SK-N-SH (cell line): ENCODE data around the gene AHCY. TPM values are rescaled to one million over a fixed set of nuclear protein-coding genes. Genes with fewer than 3 reads are reported as not detected.

Experiments used
- CTCF ChIA-PET: fragments of 300-600, 350-600 bp; formaldehyde crosslinking; extraction: SDS; loops from one replicate; lab custom pipeline; 2021; lab: Yijun Ruan, JAX
- POLR2A ChIA-PET: fragments of 350-600 bp; sonication (Branson Sonifier 250); formaldehyde crosslinking; extraction: SDS; loops from one replicate; lab custom pipeline; 2020; ENCODE audit warnings: antibody characterized with exemption, inconsistent platforms; lab: Yijun Ruan, JAX
- DNase-seq: peaks from one replicate; pipeline ENCODE4 v3.0.0; 2012
- H2AFZ ChIP-seq: fragments of 200-600 bp; sonication (generic); 2 replicates; pipeline ENCODE4 v1.8.1; 2016; ENCODE audit warnings: antibody characterized with exemption, mild to moderate bottlenecking, low read depth
- H3F3A ChIP-seq: fragments of 200-600 bp; sonication (generic); replicated peaks from 2 replicates; pipeline ENCODE3; 2016; ENCODE audit warnings: antibody characterized with exemption, mild to moderate bottlenecking; ENCODE audit not compliant: insufficient read depth
- H3K27ac ChIP-seq, 2 experiments: fragments of 200-500 bp in 1 of 2; fragments of 200-600 bp in 1 of 2; sonication (Bioruptor generic) in 1 of 2; sonication (generic), shearing (Covaris generic) in 1 of 2; 2 replicates each; pipeline versions ENCODE4 v1.5.1 to v1.6.1; 2014 to 2016; ENCODE audit warnings: low read depth in 2 of 2, inconsistent platforms in 1 of 2, low read length in 1 of 2, mild to moderate bottlenecking in 1 of 2, mixed read lengths in 1 of 2
- H3K27me3 ChIP-seq: fragments of 200-600 bp; sonication (generic), shearing (Covaris generic); 2 replicates; pipeline ENCODE4 v1.6.1; 2016; ENCODE audit warnings: mixed run types; ENCODE audit not compliant: insufficient read depth
- H3K36me3 ChIP-seq, 2 experiments: fragments of 200-500 bp in 1 of 2; fragments of 200-600 bp in 1 of 2; sonication (Bioruptor generic) in 1 of 2; sonication (generic) in 1 of 2; replicated peaks in 1 of 2; 2 replicates each; pipeline versions ENCODE3 to v1.5.1; 2014 to 2016; ENCODE audit warnings: low read length in 1 of 2, mild to moderate bottlenecking in 1 of 2; ENCODE audit not compliant: insufficient read depth in 2 of 2, control insufficient read depth in 1 of 2
- H3K4me1 ChIP-seq, 2 experiments: fragments of 200-500 bp in 1 of 2; fragments of 200-600 bp in 1 of 2; sonication (Bioruptor generic) in 1 of 2; sonication (generic), shearing (Covaris generic) in 1 of 2; 2 replicates each; pipeline versions ENCODE4 v1.5.1 to v1.6.1; 2014 to 2016; ENCODE audit warnings: low read depth in 1 of 2, low read length in 1 of 2, mixed run types in 1 of 2; ENCODE audit not compliant: insufficient read depth in 2 of 2, control insufficient read depth in 1 of 2
- H3K4me2 ChIP-seq: fragments of 200-600 bp; sonication (generic), shearing (Covaris generic); 2 replicates; pipeline ENCODE4 v1.6.1; 2017; ENCODE audit warnings: mixed run types
- H3K4me3 ChIP-seq, 2 experiments: fragments of 200-500 bp in 1 of 2; fragments of 200-600 bp in 1 of 2; sonication (Bioruptor generic) in 1 of 2; sonication (generic), shearing (Covaris generic) in 1 of 2; 2 replicates each; pipeline versions ENCODE4 v1.5.1 to v1.8.1; 2014 to 2016; ENCODE audit warnings: low read depth in 2 of 2, inconsistent platforms in 1 of 2, low read length in 1 of 2, mild to moderate bottlenecking in 1 of 2, mixed read lengths in 1 of 2, moderate library complexity in 1 of 2
- H3K79me2 ChIP-seq: fragments of 200-600 bp; sonication (generic); 2 replicates; pipeline ENCODE4 v1.8.1; 2017; ENCODE audit warnings: mild to moderate bottlenecking; ENCODE audit not compliant: insufficient read depth
- H3K9ac ChIP-seq: fragments of 200-600 bp; sonication (generic); 2 replicates; pipeline ENCODE4 v1.6.1; 2017; ENCODE audit warnings: mixed run types
- H3K9me2 ChIP-seq: fragments of 200-600 bp; sonication (generic); 2 replicates; pipeline ENCODE4 v1.6.1; 2017; ENCODE audit warnings: mixed run types
- H3K9me3 ChIP-seq: fragments of 200-600 bp; sonication (generic); 2 replicates; pipeline ENCODE4 v1.6.1; 2017; ENCODE audit warnings: mixed run types, mild to moderate bottlenecking, moderate library complexity
- H4K20me1 ChIP-seq: fragments of 200-600 bp; sonication (generic); 2 replicates; pipeline ENCODE4 v1.6.1; 2017; ENCODE audit warnings: mild to moderate bottlenecking, mixed run types; ENCODE audit not compliant: insufficient read depth
- CHD2 ChIP-seq: fragments of 150-350 bp; IDR thresholded peaks from 2 replicates; pipeline ENCODE4 v1.6.1; 2018; ENCODE audit warnings: low read length; ENCODE audit not compliant: partially characterized antibody
- FOXJ3 ChIP-seq: sonication (generic); formaldehyde crosslinking; IDR thresholded peaks from 2 replicates; pipeline ENCODE4 v1.5.1; 2020; ENCODE audit warnings: mild to moderate bottlenecking, missing genetic modification reagents
- MEF2A ChIP-seq: IDR thresholded peaks from 2 replicates; pipeline ENCODE4 v1.4.0; 2012; ENCODE audit warnings: low read depth, borderline replicate concordance
- NFIC ChIP-seq: IDR thresholded peaks from 2 replicates; pipeline ENCODE4 v1.4.0; 2012; ENCODE audit warnings: borderline replicate concordance
- RFX5 ChIP-seq: IDR thresholded peaks from 2 replicates; pipeline ENCODE4 v1.6.1; 2012; ENCODE audit warnings: mild to moderate bottlenecking, improper control_type of control experiment, low read length
- SMC3 ChIP-seq: IDR thresholded peaks from 2 replicates; pipeline ENCODE4 v1.6.1; 2012; ENCODE audit warnings: low read depth, low read length, improper control_type of control experiment
- TAF1 ChIP-seq: IDR thresholded peaks from 2 replicates; pipeline ENCODE4 v1.6.1; 2012; ENCODE audit warnings: low read depth, mild to moderate bottlenecking, low read length, moderate library complexity, borderline replicate concordance
- TCF12 ChIP-seq: IDR thresholded peaks from 2 replicates; pipeline ENCODE4 v1.4.0; 2012
- YY1 ChIP-seq: IDR thresholded peaks from 2 replicates; pipeline ENCODE4 v1.4.0; 2012; ENCODE audit warnings: low read depth, mild to moderate bottlenecking
- WGBS: methylation state at CpG from one replicate; pipeline ENCODE4 v1.1.6; 2017; ENCODE audit warnings: low lambda C conversion rate; 5-methylcytosine and 5-hydroxymethylcytosine counted together
- polyA plus RNA-seq, 3 experiments: library from polyadenylated mRNA; depleted of rRNA; stranded (reverse); fragments of >200 nt; gene quantifications; 2 replicates each; pipeline ENCODE4 v1.2.3, GENCODE V29; 2012
- TF ChIP-seq, protein P1 (sequence below): IDR thresholded peaks from 2 replicates; pipeline ENCODE4 v1.4.0; 2012; ENCODE audit warnings: low read depth, borderline replicate concordance
- TF ChIP-seq, protein P2 (sequence below): IDR thresholded peaks from 2 replicates; pipeline ENCODE4 v1.4.0; 2012; ENCODE audit warnings: low read depth

The AHCY gene
- polyA plus RNA-seq, 1 of the 3 experiments (the other 2 are of a cell fraction): 196 TPM

DNA sequence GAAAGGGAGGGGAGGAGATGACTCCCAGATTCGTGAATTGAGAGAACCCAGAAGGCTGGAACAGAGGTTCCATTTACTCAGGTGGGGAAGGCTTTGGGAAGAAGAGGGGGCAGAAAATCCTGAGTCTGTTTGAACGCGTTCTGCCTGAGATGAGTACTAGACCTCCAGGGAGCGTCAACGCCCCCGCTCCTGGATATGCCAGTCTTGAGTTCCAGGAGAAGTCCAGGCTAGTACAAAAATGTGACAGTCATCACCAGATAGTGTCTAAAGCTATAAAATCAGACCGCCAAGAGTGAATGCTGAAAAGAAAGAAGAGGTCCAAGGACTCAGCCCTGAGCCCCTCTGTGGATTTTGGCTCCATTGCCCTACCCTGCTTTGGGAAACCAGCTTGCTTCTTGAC, 8.6 kb downstream of the AHCY start:
- Histone ChIP-seq H3K27ac (no peak overlapping the region), H3K36me3 (peaks cover 12 to 54% of the 10 kb centered on the region in 2 experiments), H3K9me3 (no peaks in the 10 kb centered on the region), H3F3A (no peaks in the 10 kb centered on the region), H3K27me3 (no peaks in the 10 kb centered on the region), H3K79me2 (peaks cover 35% of the 10 kb centered on the region), H3K9me2 (no peaks in the 10 kb centered on the region), H4K20me1 (0 out of 2 replicates have a peak, but pooled peaks cover 12% of the 10 kb centered on the region), H2AFZ (no peak overlapping the region), H3K4me1 (no peaks in the 10 kb centered on the region; a peak in 1 of 4 replicates), H3K4me2 (no peak overlapping the region), H3K9ac (no peak overlapping the region), H3K4me3 (no peak overlapping the region)
- CTCF ChIA-PET: interaction anchor here (0.8 to 2.6 kb wide), 2 partner anchors 18 to 104 kb away, joined by 3 to 12 read pairs; no protein-coding TSS in a partner anchor
- WGBS: 99% methylated on average over 4 of the region's 7 CpGs
- DNase-seq: no peak
- TF ChIP-seq FOXJ3 (CRISPR knock-in tag) (no peak), YY1 (no peak), TAF1 (no peak)
- TF ChIP-seq, protein P1, sequence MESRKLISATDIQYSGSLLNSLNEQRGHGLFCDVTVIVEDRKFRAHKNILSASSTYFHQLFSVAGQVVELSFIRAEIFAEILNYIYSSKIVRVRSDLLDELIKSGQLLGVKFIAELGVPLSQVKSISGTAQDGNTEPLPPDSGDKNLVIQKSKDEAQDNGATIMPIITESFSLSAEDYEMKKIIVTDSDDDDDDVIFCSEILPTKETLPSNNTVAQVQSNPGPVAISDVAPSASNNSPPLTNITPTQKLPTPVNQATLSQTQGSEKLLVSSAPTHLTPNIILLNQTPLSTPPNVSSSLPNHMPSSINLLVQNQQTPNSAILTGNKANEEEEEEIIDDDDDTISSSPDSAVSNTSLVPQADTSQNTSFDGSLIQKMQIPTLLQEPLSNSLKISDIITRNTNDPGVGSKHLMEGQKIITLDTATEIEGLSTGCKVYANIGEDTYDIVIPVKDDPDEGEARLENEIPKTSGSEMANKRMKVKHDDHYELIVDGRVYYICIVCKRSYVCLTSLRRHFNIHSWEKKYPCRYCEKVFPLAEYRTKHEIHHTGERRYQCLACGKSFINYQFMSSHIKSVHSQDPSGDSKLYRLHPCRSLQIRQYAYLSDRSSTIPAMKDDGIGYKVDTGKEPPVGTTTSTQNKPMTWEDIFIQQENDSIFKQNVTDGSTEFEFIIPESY: no peak
- POLR2A ChIA-PET: no interaction called here

DNA sequence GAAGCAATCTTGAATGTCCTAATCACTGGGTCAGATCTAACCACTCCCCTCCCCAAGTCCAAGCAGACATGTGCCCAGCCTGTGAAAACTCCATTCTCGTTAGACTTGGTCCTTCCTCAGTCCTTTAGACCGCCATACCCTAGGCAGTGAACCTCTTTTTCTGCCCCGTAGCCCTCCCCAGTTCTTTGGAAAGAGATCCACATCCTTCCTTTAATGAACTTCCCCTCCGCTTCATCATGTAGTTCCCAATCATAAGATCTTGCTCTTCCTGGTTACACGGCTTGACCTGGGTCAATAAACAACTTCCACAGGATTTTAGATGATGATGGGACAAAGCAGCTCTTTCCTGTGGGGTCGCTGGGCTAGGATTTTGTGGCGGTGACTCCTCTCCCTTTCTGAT, 9.6 kb downstream of the AHCY start:
- peaks cover 12 to 55% of the 10 kb centered on the region in 2 experiments for H3K36me3 ChIP-seq
- TF ChIP-seq RFX5 (no peak), CHD2 (no peak), TCF12 (no peak), SMC3 (no peak), NFIC (no peak), MEF2A (no peak)
- TF ChIP-seq, protein P2, sequence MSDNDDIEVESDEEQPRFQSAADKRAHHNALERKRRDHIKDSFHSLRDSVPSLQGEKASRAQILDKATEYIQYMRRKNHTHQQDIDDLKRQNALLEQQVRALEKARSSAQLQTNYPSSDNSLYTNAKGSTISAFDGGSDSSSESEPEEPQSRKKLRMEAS: no peak
- no peaks in the 10 kb centered on the region for H3K9me3 ChIP-seq
- ChIA-PET CTCF (interaction anchor here (0.9 to 2.6 kb wide), 3 partner anchors 8 to 103 kb away, joined by 4 to 12 read pairs (median 5); no protein-coding TSS in a partner anchor), POLR2A (no interaction called here)
- no peaks in the 10 kb centered on the region for H3F3A ChIP-seq
- no peaks in the 10 kb centered on the region for H3K9me2 ChIP-seq
- no peak overlapping the region for H3K4me3 ChIP-seq
- no peak overlapping the region for H2AFZ ChIP-seq
- H3K4me2 ChIP-seq: no peak overlapping the region
- 94% methylated on average over 7 of the region's 7 CpGs for WGBS
- H3K9ac ChIP-seq: no peak overlapping the region
- DNase-seq: no peak
- peaks cover 27% of the 10 kb centered on the region for H3K79me2 ChIP-seq
- no peak overlapping the region for H3K27ac ChIP-seq
- H3K27me3 ChIP-seq: no peaks in the 10 kb centered on the region
- 0 out of 2 replicates have a peak, but pooled peaks cover 12% of the 10 kb centered on the region for H4K20me1 ChIP-seq
- no peaks in the 10 kb centered on the region; a peak in 1 of 4 replicates for H3K4me1 ChIP-seq
